HAP-1 (cell line): ENCODE data around the gene NR3C2.

Experiments used
- DNase-seq, 2 experiments: peaks; one replicate each; pipeline ENCODE4 v3.0.0-alpha.2; 2016 to 2020; ENCODE audit warnings: low spot score in 2 of 2
- H3K27me3 ChIP-seq: fragments of 250-450 bp; sonication (Bioruptor Pico); 2 replicates; pipeline ENCODE4 v1.5.1; 2020; ENCODE audit warnings: low read depth, mild to moderate bottlenecking, moderate library complexity
- H3K36me3 ChIP-seq: fragments of 250-450 bp; sonication (Bioruptor Pico); replicated peaks from 2 replicates; pipeline ENCODE4 v1.5.1; 2020; ENCODE audit warnings: mild to moderate bottlenecking
- H3K4me1 ChIP-seq: fragments of 250-450 bp; sonication (Bioruptor Pico); 2 replicates; pipeline ENCODE4 v1.5.1; 2020; ENCODE audit warnings: mild to moderate bottlenecking
- H3K4me3 ChIP-seq: fragments of 250-450 bp; sonication (Bioruptor Pico); 2 replicates; pipeline ENCODE4 v1.5.1; 2020; ENCODE audit warnings: mild to moderate bottlenecking, moderate library complexity
- H3K9me3 ChIP-seq: fragments of 250-450 bp; sonication (Bioruptor Pico); 2 replicates; pipeline ENCODE4 v1.5.1; 2020; ENCODE audit warnings: mild to moderate bottlenecking, moderate library complexity
- in situ Hi-C: fragments of 300-500 bp; cut with MboI; formaldehyde crosslinking; loops from 3 replicates; pipeline ENCODE4 v1.14.3; 2020; ENCODE audit warnings: low sequenced_read_pairs, inconsistent platforms, mixed read lengths

Gene NR3C2

DNA sequence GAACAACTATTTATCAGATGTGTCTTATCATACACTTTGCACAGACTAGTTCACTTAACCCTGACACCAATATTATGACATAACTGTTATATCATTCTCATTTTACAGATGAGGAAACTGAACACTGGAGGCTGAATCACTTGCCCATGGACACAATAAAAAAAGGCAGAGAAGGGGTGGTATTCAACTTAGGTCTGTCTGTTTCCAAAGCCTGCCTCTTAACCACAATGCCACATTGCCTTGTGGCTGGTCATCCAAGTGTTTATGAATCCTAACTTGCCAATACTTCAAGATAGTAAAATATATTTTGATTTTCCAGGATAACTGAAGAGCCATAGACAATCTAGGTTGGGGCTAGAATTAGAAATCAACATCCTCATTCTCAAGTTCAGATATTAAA lies 327.8 kb downstream of the NR3C2 start:
- H3K36me3 ChIP-seq, result no peaks in the 10 kb centered on the region
- no peaks in the 10 kb centered on the region for H3K9me3 ChIP-seq
- no peaks in the 10 kb centered on the region for H3K27me3 ChIP-seq
- no peak overlapping the region for H3K4me3 ChIP-seq
- DNase-seq, result no peak
- in situ Hi-C loops, result no loop called here
- peaks cover 33% of the 10 kb centered on the region for H3K4me1 ChIP-seq

GRCh38 chr4:148112231-148112982 lies 329.8 kb downstream of the NR3C2 start:
- Histone ChIP-seq H3K36me3 (no peaks in the 10 kb centered on the region), H3K4me1 (peaks cover 33% of the 10 kb centered on the region), H3K4me3 (no peak overlapping the region), H3K9me3 (no peaks in the 10 kb centered on the region), H3K27me3 (no peaks in the 10 kb centered on the region)
- in situ Hi-C loops, result no loop called here
- DNase-seq, result peak; percentile 48 to 99

DNA sequence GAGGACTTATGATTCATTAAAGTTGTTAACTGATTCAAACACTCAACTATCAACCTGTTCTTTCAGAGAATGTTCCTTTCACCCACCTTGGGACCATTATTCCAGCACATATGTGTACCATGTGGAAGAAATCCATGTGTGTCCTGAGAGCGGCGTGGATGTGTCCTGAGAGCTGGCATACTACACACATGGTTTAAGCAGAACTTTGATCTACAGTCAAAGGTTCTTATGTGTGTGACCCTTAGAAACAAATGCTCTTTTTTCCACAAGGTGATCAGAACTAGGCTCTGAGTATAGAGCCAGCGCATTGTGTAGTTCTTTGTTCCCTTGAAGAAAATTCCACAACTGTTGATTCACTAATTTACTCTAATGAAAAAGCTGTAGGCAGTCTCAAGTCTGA lies 332.0 kb downstream of the NR3C2 start:
- no peaks in the 10 kb centered on the region for H3K27me3 ChIP-seq
- no peaks in the 10 kb centered on the region for H3K36me3 ChIP-seq
- in situ Hi-C loops, result no loop called here
- H3K4me1 ChIP-seq, result peaks cover 21% of the 10 kb centered on the region
- no peaks in the 10 kb centered on the region for H3K9me3 ChIP-seq
- H3K4me3 ChIP-seq, result no peak overlapping the region
- DNase-seq, result no peak

DNA sequence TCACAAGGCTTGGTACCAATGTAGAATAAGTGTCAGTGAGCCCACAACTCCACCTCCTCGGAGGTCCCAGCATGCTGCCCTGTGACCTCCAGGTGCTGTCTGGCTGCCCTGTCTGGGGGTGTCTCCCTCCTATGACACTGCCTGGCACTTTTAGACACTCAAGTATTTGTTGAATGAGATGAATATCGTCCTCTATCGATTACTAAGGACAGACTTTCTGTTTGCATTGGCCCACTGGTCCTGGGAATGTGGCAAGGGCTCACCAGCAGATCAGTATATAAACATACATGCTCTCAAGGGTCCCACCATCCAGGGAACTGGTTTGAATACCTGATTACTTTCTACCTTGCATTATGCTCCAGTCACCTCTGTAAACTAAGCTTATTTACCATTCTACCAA lies 333.0 kb downstream of the NR3C2 start:
- Histone ChIP-seq H3K4me3 (no peak overlapping the region), H3K36me3 (no peaks in the 10 kb centered on the region), H3K27me3 (no peaks in the 10 kb centered on the region), H3K4me1 (peaks cover 17% of the 10 kb centered on the region), H3K9me3 (no peaks in the 10 kb centered on the region)
- in situ Hi-C loops, result no loop called here
- DNase-seq, result no peak

DNA sequence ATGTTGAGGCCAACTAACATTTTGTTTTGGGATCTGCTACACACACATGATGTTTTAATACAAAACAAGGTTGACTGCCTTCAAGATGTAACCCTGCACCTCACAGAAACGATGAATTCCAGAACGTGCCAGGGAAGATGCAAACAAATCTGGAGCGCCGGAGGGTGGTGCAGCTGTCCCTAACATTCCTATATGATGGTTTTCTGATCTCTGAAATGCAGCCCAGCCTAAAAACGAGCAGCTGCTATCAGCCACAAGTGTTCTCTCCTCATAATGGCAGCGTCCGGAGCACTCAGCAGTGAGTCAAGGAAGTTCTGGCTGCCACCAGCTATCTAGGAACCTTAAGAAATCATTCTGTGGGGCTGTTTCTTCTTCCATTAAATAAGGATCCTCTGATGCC lies 333.4 kb downstream of the NR3C2 start:
- no peaks in the 10 kb centered on the region for H3K36me3 ChIP-seq
- DNase-seq, result no peak
- no peaks in the 10 kb centered on the region for H3K9me3 ChIP-seq
- H3K27me3 ChIP-seq, result no peaks in the 10 kb centered on the region
- in situ Hi-C loops, result no loop called here
- no peak overlapping the region for H3K4me3 ChIP-seq
- H3K4me1 ChIP-seq, result peaks cover 17% of the 10 kb centered on the region

- no peak for DNase-seq
- H3K27me3 ChIP-seq, result no peaks in the 10 kb centered on the region
- peaks cover 5% of the 10 kb centered on the region; the same call in 1 of the 2 replicates for H3K4me1 ChIP-seq
- H3K4me3 ChIP-seq, result no peak overlapping the region
- no peaks in the 10 kb centered on the region for H3K36me3 ChIP-seq
- no peaks in the 10 kb centered on the region for H3K9me3 ChIP-seq
- in situ Hi-C loops, result no loop called here
These were observed 338.4 kb downstream of the NR3C2 start for GRCh38 chr4:148103597-148104355.

DNA sequence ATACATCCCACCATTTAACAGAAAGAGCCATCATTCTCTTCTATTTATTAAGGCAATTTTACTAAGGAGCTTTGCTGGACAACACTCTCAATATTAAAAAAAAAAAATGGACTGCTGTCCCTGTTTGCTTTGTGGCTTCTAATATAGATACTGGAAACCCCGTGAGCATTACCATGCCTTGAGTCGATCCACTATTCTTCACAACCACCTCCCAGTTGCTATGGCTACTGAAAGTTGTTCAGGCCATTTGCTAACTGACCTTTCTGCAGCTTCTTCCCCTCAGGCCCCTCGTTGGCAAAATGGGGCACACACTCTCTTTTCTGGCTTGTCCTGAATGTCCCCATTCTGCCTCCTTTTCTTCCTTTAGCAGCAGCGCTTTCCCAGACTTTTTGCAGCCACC lies 340.4 kb downstream of the NR3C2 start:
- H3K4me1 ChIP-seq, result peaks cover 5% of the 10 kb centered on the region; the same call in 1 of the 2 replicates
- no peaks in the 10 kb centered on the region for H3K36me3 ChIP-seq
- in situ Hi-C loops, result no loop called here
- DNase-seq, result no peak
- no peak overlapping the region for H3K4me3 ChIP-seq
- H3K9me3 ChIP-seq, result no peaks in the 10 kb centered on the region
- no peaks in the 10 kb centered on the region for H3K27me3 ChIP-seq

- in situ Hi-C loops, result no loop called here
- no peak for DNase-seq
- H3K4me1 ChIP-seq, result peaks cover 5% of the 10 kb centered on the region; the same call in 1 of the 2 replicates
- no peaks in the 10 kb centered on the region for H3K27me3 ChIP-seq
- H3K4me3 ChIP-seq, result no peak overlapping the region
- H3K9me3 ChIP-seq, result no peaks in the 10 kb centered on the region
- H3K36me3 ChIP-seq, result no peaks in the 10 kb centered on the region
These were observed 341.0 kb downstream of the NR3C2 start for GRCh38 chr4:148101235-148101634.

- in situ Hi-C loops, result no loop called here
- Histone ChIP-seq H3K4me1 (peaks cover 10% of the 10 kb centered on the region; the same call in 1 of the 2 replicates), H3K36me3 (no peaks in the 10 kb centered on the region), H3K27me3 (no peaks in the 10 kb centered on the region), H3K4me3 (no peak overlapping the region), H3K9me3 (no peaks in the 10 kb centered on the region)
- DNase-seq, result no peak
These were observed 344.4 kb downstream of the NR3C2 start for GRCh38 chr4:148097801-148098200.

DNA sequence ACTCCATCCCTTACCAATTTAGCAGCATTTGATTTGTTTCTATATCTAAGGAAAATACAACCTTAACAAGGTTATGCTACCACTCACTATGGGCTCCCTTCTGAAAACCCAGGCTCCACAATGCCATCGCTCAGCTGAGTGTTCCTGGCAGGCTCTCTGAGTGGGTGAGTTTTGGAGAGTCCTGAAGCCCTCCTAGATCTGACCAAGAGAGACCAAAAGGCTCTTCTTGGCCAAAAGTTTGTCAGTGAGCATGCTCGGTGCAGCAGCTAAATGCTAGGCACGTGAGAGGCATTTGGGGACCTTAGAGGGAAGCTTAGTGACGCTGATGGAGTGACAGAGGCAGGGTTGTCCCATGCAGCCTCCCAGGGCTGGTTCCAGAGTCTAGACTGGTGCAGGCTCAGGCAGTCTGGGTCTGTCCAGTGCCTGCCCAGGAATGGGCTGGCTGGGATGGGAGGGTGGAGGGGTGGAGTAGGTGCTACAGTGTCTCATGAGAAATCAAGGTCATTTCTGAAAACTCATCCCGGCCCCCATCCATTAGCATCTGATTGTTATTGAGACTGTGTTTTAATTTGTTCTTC lies 346.8 kb downstream of the NR3C2 start:
- no peak for DNase-seq
- Histone ChIP-seq H3K4me3 (no peak overlapping the region), H3K36me3 (no peaks in the 10 kb centered on the region), H3K9me3 (no peaks in the 10 kb centered on the region), H3K27me3 (no peaks in the 10 kb centered on the region), H3K4me1 (peaks cover 5% of the 10 kb centered on the region; the same call in 1 of the 2 replicates)
- in situ Hi-C loops, result no loop called here

DNA sequence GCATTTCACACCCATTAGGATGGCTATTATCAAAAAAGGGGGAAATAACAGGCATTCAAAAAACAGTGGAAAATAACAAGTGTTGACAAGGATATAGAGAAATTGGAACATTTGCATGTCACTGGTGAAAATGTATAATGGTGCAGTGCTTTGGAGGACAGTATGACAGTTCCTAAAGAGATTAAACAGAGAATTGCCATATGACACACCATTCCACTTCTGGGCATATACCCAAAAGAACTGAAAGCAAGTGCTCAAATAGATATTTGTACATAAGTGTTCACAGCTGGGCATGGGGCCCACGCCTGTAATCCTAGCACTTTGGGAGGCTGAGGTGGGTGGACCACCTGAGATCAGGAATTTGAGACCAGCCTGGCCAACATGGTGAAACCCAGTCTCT lies 348.1 kb downstream of the NR3C2 start:
- no peaks in the 10 kb centered on the region for H3K9me3 ChIP-seq
- peaks cover 5% of the 10 kb centered on the region; the same call in 1 of the 2 replicates for H3K4me1 ChIP-seq
- in situ Hi-C loops, result no loop called here
- H3K27me3 ChIP-seq, result no peaks in the 10 kb centered on the region
- no peaks in the 10 kb centered on the region for H3K36me3 ChIP-seq
- no peak for DNase-seq
- no peak overlapping the region for H3K4me3 ChIP-seq

- in situ Hi-C loops, result no loop called here
- no peak overlapping the region for H3K4me3 ChIP-seq
- no peaks in the 10 kb centered on the region for H3K27me3 ChIP-seq
- no peaks in the 10 kb centered on the region for H3K36me3 ChIP-seq
- DNase-seq, result no peak
- no peaks in the 10 kb centered on the region for H3K9me3 ChIP-seq
- H3K4me1 ChIP-seq, result peaks cover 5% of the 10 kb centered on the region; the same call in 1 of the 2 replicates
These were observed 349.1 kb downstream of the NR3C2 start for GRCh38 chr4:148093065-148093464.

DNA sequence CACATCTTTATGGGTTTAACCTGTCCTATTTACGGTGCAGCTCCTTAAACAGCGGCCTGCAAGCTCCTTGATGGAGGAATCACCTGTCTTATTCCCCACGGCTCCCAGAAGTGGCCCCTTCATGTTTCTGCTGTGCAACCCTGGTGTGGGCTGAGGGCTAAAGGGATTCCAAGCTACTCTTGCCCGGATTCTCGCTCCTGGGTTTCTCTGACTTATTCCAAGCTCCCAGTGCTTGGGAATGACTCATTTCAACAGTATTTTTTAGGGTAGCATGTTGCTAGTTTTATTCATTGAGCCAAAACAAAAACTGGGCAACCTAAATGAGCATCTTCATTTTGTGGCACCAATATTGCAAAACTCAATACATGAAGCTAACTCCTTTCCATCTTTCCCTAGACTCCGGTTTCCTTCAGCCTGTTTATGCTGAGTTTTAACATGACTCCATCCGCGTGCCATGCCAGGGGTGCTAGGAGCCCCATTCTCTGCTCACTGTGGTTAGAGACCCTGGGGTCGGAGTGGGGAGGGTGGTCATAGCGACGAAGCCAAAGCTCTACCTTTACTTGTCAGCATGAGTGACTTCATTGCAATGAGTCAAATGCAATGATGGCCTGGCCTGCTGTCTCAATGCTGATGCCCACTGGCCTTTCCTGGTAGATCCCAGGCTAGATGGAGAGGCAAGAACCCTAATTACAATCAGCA lies 349.7 kb downstream of the NR3C2 start:
- no peak for DNase-seq
- Histone ChIP-seq H3K36me3 (no peaks in the 10 kb centered on the region), H3K4me3 (no peak overlapping the region), H3K4me1 (peaks cover 5% of the 10 kb centered on the region; the same call in 1 of the 2 replicates), H3K27me3 (no peaks in the 10 kb centered on the region), H3K9me3 (no peaks in the 10 kb centered on the region)
- in situ Hi-C loops, result no loop called here
